Neural cell (in vitro differentiated cells): ENCODE data around the gene TOR1AIP1.

Experiments used
- EP300 ChIP-seq: fragments of 450-650 bp; conservative IDR thresholded peaks from 2 replicates; pipeline ENCODE4 v1.6.1; 2014; ENCODE audit warnings: antibody characterized with exemption, mild to moderate bottlenecking, moderate library complexity; ENCODE audit not compliant: poor library complexity, severe bottlenecking
- EZH2 ChIP-seq: fragments of 200-600, 300-800 bp; shearing (Covaris generic), sonication (generic); IDR thresholded peaks from 2 replicates; pipeline ENCODE4 v1.6.1; 2014; ENCODE audit warnings: antibody characterized with exemption, low read length, borderline replicate concordance, mild to moderate bottlenecking; ENCODE audit not compliant: insufficient read depth, poor library complexity, severe bottlenecking
- MXI1 ChIP-seq: fragments of 450-650 bp; conservative IDR thresholded peaks from 2 replicates; pipeline ENCODE4 v1.6.1; 2014; ENCODE audit warnings: antibody characterized with exemption, mild to moderate bottlenecking; ENCODE audit not compliant: poor library complexity, severe bottlenecking
- POLR2AphosphoS5 ChIP-seq: IDR thresholded peaks from 2 replicates; pipeline ENCODE4 v1.6.1; 2012
- RAD21 ChIP-seq: fragments of 450-650 bp; conservative IDR thresholded peaks from 2 replicates; pipeline ENCODE4 v1.6.1; 2014; ENCODE audit warnings: antibody characterized with exemption, mild to moderate bottlenecking, moderate library complexity
- SMC3 ChIP-seq: fragments of 450-650 bp; conservative IDR thresholded peaks from 2 replicates; pipeline ENCODE4 v1.6.1; 2014; ENCODE audit warnings: antibody characterized with exemption, mild to moderate bottlenecking, moderate library complexity; ENCODE audit not compliant: poor library complexity
- TAF1 ChIP-seq: IDR thresholded peaks from 2 replicates; pipeline ENCODE4 v1.6.1; 2012; ENCODE audit warnings: low read depth
- TF ChIP-seq, protein P1 (sequence below): fragments of 450-650 bp; IDR thresholded peaks from 2 replicates; pipeline ENCODE4 v1.5.1; 2014; ENCODE audit warnings: antibody characterized with exemption, mild to moderate bottlenecking, moderate library complexity; ENCODE audit not compliant: poor library complexity, severe bottlenecking
- TF ChIP-seq, protein P2 (sequence below): IDR thresholded peaks from 2 replicates; pipeline ENCODE4 v1.6.1; 2012; ENCODE audit warnings: borderline replicate concordance

DNA sequence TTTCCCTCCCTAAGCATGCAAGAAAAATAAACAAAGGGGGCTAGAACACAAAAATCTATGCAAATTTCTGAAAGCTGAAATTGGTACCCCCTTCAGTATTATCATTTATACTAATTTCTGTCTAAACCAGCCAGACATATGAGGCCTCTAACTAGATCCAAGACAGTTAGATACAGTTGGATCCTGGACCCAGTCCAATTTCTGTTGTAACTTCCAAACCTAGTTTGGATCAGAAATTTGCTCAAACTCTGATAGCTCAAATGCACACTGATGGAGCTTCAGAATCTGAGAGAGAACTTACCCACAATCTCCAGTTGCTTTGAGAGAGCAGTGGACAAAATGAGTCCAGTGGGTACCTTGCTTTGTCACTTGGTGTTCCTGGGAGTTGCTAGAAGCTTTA, 84.5 kb downstream of the TOR1AIP1 start:
- TF ChIP-seq, protein P1, sequence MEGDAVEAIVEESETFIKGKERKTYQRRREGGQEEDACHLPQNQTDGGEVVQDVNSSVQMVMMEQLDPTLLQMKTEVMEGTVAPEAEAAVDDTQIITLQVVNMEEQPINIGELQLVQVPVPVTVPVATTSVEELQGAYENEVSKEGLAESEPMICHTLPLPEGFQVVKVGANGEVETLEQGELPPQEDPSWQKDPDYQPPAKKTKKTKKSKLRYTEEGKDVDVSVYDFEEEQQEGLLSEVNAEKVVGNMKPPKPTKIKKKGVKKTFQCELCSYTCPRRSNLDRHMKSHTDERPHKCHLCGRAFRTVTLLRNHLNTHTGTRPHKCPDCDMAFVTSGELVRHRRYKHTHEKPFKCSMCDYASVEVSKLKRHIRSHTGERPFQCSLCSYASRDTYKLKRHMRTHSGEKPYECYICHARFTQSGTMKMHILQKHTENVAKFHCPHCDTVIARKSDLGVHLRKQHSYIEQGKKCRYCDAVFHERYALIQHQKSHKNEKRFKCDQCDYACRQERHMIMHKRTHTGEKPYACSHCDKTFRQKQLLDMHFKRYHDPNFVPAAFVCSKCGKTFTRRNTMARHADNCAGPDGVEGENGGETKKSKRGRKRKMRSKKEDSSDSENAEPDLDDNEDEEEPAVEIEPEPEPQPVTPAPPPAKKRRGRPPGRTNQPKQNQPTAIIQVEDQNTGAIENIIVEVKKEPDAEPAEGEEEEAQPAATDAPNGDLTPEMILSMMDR, result no peak
- no peak for TF ChIP-seq RAD21
- no peak for TF ChIP-seq SMC3
- no peak for TF ChIP-seq TAF1
- TF ChIP-seq EP300, result no peak
- no peak for TF ChIP-seq POLR2AphosphoS5
- TF ChIP-seq, protein P2, sequence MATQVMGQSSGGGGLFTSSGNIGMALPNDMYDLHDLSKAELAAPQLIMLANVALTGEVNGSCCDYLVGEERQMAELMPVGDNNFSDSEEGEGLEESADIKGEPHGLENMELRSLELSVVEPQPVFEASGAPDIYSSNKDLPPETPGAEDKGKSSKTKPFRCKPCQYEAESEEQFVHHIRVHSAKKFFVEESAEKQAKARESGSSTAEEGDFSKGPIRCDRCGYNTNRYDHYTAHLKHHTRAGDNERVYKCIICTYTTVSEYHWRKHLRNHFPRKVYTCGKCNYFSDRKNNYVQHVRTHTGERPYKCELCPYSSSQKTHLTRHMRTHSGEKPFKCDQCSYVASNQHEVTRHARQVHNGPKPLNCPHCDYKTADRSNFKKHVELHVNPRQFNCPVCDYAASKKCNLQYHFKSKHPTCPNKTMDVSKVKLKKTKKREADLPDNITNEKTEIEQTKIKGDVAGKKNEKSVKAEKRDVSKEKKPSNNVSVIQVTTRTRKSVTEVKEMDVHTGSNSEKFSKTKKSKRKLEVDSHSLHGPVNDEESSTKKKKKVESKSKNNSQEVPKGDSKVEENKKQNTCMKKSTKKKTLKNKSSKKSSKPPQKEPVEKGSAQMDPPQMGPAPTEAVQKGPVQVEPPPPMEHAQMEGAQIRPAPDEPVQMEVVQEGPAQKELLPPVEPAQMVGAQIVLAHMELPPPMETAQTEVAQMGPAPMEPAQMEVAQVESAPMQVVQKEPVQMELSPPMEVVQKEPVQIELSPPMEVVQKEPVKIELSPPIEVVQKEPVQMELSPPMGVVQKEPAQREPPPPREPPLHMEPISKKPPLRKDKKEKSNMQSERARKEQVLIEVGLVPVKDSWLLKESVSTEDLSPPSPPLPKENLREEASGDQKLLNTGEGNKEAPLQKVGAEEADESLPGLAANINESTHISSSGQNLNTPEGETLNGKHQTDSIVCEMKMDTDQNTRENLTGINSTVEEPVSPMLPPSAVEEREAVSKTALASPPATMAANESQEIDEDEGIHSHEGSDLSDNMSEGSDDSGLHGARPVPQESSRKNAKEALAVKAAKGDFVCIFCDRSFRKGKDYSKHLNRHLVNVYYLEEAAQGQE, result no peak
- TF ChIP-seq EZH2, result no peak
- TF ChIP-seq MXI1, result no peak
